ENCODE measurements around the gene GRB2. TPM values are rescaled to one million over a fixed set of nuclear protein-coding genes. Genes with fewer than 3 reads are reported as not detected.

The GRB2 gene
- total and polyA plus RNA-seq, 4 donors, result 51.0 to 198 (median 114) TPM

DNA sequence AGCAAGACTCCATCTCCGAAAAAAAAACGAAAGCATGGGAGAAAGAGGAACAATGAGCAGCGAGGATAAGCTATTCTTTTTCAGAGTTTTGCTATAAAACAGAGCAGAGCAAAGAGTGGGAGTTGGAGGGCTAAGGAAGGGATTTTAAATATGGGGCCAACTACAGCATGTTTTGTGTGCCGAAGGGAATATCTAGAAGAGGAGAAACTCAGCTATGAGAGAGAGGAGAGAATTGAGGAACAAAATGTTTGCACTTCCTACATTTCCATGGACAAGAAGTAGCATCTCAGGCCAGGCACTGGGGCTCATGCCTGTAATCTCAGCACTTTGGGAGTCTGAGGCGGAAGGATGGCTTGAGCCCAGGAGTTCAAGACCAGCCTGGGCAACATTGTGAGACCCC is 13.1 kb upstream of the GRB2 start:
- H3K27ac ChIP-seq (ENCODE audit: low read depth in 1 of 2, low read length in 1 of 2), result no peak overlapping the region
- ATAC-seq (ENCODE audit: insufficient read depth, low FRiP score), result no peak
- no peaks in the 10 kb centered on the region for H3K27me3 ChIP-seq (ENCODE audit: control insufficient read depth in 3 of 3, insufficient read depth in 3 of 3, low read length in 2 of 3)
- no peak for DNase-seq
- TF ChIP-seq, protein P1, sequence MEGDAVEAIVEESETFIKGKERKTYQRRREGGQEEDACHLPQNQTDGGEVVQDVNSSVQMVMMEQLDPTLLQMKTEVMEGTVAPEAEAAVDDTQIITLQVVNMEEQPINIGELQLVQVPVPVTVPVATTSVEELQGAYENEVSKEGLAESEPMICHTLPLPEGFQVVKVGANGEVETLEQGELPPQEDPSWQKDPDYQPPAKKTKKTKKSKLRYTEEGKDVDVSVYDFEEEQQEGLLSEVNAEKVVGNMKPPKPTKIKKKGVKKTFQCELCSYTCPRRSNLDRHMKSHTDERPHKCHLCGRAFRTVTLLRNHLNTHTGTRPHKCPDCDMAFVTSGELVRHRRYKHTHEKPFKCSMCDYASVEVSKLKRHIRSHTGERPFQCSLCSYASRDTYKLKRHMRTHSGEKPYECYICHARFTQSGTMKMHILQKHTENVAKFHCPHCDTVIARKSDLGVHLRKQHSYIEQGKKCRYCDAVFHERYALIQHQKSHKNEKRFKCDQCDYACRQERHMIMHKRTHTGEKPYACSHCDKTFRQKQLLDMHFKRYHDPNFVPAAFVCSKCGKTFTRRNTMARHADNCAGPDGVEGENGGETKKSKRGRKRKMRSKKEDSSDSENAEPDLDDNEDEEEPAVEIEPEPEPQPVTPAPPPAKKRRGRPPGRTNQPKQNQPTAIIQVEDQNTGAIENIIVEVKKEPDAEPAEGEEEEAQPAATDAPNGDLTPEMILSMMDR (IDR thresholded peaks at IDR 0.05; ENCODE audit: control extremely low read depth, extremely low read depth), result no peak
- WGBS, 2 donors, result 47 to 62% methylated on average over 5 of the region's 5 CpGs
- H3K9me3 ChIP-seq (ENCODE audit: control insufficient read depth in 4 of 4, insufficient read depth in 3 of 4, low read length in 3 of 4), result no peaks in the 10 kb centered on the region
- no peak overlapping the region for H3K9ac ChIP-seq (ENCODE audit: insufficient read depth in 1 of 2, low read length in 2 of 2)
- no peaks in the 10 kb centered on the region for H3K36me3 ChIP-seq (ENCODE audit: control insufficient read depth in 4 of 4, insufficient read depth in 4 of 4, low read length in 4 of 4)
- H3K4me3 ChIP-seq, result no peak overlapping the region
- H3K4me1 ChIP-seq (ENCODE audit: control insufficient read depth in 5 of 5, insufficient read depth in 5 of 5, low read length in 5 of 5), result no peaks in the 10 kb centered on the region

- H3K27ac ChIP-seq (ENCODE audit: low read depth in 1 of 2, low read length in 1 of 2), result no peak overlapping the region
- ATAC-seq (ENCODE audit: insufficient read depth, low FRiP score), result no peak
- DNase-seq, result no peak
These were observed 11.6 kb upstream of the GRB2 start for GRCh38 chr17:75417054-75417580.

GRCh38 chr17:75416006-75416405 is 10.5 kb upstream of the GRB2 start:
- no peaks in the 10 kb centered on the region for H3K27me3 ChIP-seq (ENCODE audit: control insufficient read depth in 3 of 3, insufficient read depth in 3 of 3, low read length in 2 of 3)
- H3K4me1 ChIP-seq (ENCODE audit: control insufficient read depth in 5 of 5, insufficient read depth in 5 of 5, low read length in 5 of 5), result no peaks in the 10 kb centered on the region
- TF ChIP-seq, protein P1 (IDR thresholded peaks at IDR 0.05; ENCODE audit: control extremely low read depth, extremely low read depth), result no peak
- ATAC-seq (ENCODE audit: insufficient read depth, low FRiP score) (no peak), DNase-seq (no peak)
- H3K9me3 ChIP-seq (ENCODE audit: control insufficient read depth in 4 of 4, insufficient read depth in 3 of 4, low read length in 3 of 4), result no peaks in the 10 kb centered on the region
- no peak overlapping the region for H3K27ac ChIP-seq (ENCODE audit: low read depth in 1 of 2, low read length in 1 of 2)
- H3K36me3 ChIP-seq (ENCODE audit: control insufficient read depth in 4 of 4, insufficient read depth in 4 of 4, low read length in 4 of 4), result no peaks in the 10 kb centered on the region
- H3K4me3 ChIP-seq, result no peak overlapping the region
- no peak overlapping the region for H3K9ac ChIP-seq (ENCODE audit: insufficient read depth in 1 of 2, low read length in 2 of 2)
- WGBS, 2 donors, result 85 to 92% methylated on average over 9 of the region's 9 CpGs

More at GRCh38 chr17:75417054-75417580, 11.6 kb upstream of the GRB2 start:
- Histone ChIP-seq H3K4me3 (no peak overlapping the region), H3K27me3 (ENCODE audit: control insufficient read depth in 3 of 3, insufficient read depth in 3 of 3, low read length in 2 of 3) (no peaks in the 10 kb centered on the region), H3K9me3 (ENCODE audit: control insufficient read depth in 4 of 4, insufficient read depth in 3 of 4, low read length in 3 of 4) (no peaks in the 10 kb centered on the region), H3K4me1 (ENCODE audit: control insufficient read depth in 5 of 5, insufficient read depth in 5 of 5, low read length in 5 of 5) (no peaks in the 10 kb centered on the region), H3K9ac (ENCODE audit: insufficient read depth in 1 of 2, low read length in 2 of 2) (no peak overlapping the region), H3K36me3 (ENCODE audit: control insufficient read depth in 4 of 4, insufficient read depth in 4 of 4, low read length in 4 of 4) (no peaks in the 10 kb centered on the region)
- TF ChIP-seq, protein P1 (IDR thresholded peaks at IDR 0.05; ENCODE audit: control extremely low read depth, extremely low read depth), result no peak
- WGBS, 2 donors, result 63 to 77% methylated on average over 9 of the region's 9 CpGs

DNA sequence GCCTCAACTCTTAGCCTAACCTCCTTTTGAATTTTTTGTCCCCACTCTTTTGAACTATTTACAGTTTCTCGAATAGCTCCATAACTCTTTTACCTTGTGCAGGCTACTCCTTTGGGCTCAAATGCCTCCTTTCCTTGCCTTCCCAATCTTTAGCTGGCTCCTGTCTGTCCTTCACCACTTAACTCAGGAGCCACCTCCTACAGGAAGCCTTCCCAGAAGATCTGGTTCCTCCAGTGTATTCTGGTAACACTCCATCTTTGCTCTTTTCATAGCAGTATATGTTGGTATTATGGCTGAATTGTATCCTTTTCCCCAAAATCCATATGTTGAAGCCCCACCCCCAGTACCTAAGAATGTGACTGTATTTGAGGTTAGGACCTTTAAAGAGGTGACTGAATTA is 9.0 kb upstream of the GRB2 start:
- H3K27me3 ChIP-seq (ENCODE audit: control insufficient read depth in 3 of 3, insufficient read depth in 3 of 3, low read length in 2 of 3), result no peaks in the 10 kb centered on the region
- no peak overlapping the region for H3K9ac ChIP-seq (ENCODE audit: insufficient read depth in 1 of 2, low read length in 2 of 2)
- no peaks in the 10 kb centered on the region for H3K36me3 ChIP-seq (ENCODE audit: control insufficient read depth in 4 of 4, insufficient read depth in 4 of 4, low read length in 4 of 4)
- no peak overlapping the region for H3K27ac ChIP-seq (ENCODE audit: low read depth in 1 of 2, low read length in 1 of 2)
- no peaks in the 10 kb centered on the region for H3K4me1 ChIP-seq (ENCODE audit: control insufficient read depth in 5 of 5, insufficient read depth in 5 of 5, low read length in 5 of 5)
- H3K4me3 ChIP-seq, result no peak overlapping the region
- TF ChIP-seq, protein P1 (IDR thresholded peaks at IDR 0.05; ENCODE audit: control extremely low read depth, extremely low read depth), result no peak
- H3K9me3 ChIP-seq (ENCODE audit: control insufficient read depth in 4 of 4, insufficient read depth in 3 of 4, low read length in 3 of 4), result no peaks in the 10 kb centered on the region
- ATAC-seq (ENCODE audit: insufficient read depth, low FRiP score) (no peak), DNase-seq (no peak)
- WGBS, 2 donors, result 81 to 96% methylated on average over 1 of the region's 1 CpG

Measured in lung (tissue), 12 donors.